GM18498 (cell line): ENCODE results near the gene ITGB5.

Experiments used
- ATAC-seq: cut with Tn5 transposase; IDR thresholded peaks from one replicate; pipeline ENCODE4 v1.9.1; 2021; ENCODE audit warnings: mild to moderate bottlenecking, moderate library complexity; ENCODE audit not compliant: unreplicated experiment

Gene ITGB5

GRCh38 chr3:124815781-124816180, 71.4 kb downstream of the ITGB5 start:
- no peak for ATAC-seq

- no peak for ATAC-seq
These were observed 72.3 kb downstream of the ITGB5 start for GRCh38 chr3:124814620-124815421.

- no peak for ATAC-seq
These were observed 73.6 kb downstream of the ITGB5 start for GRCh38 chr3:124813541-124813940.

- ATAC-seq, result peak; percentile 62
These were observed 74.6 kb downstream of the ITGB5 start for GRCh38 chr3:124812291-124813265.

- no peak for ATAC-seq
These were observed 75.7 kb downstream of the ITGB5 start for GRCh38 chr3:124811436-124811835.

GRCh38 chr3:124810970-124811369, 76.2 kb downstream of the ITGB5 start:
- ATAC-seq, result no peak

- no peak for ATAC-seq
These were observed 78.1 kb downstream of the ITGB5 start for GRCh38 chr3:124809039-124809438.

- ATAC-seq, result no peak
These were observed 81.5 kb downstream of the ITGB5 start for GRCh38 chr3:124805671-124806070.

- no peak for ATAC-seq
These were observed 82.3 kb downstream of the ITGB5 start for GRCh38 chr3:124804875-124805274.

GRCh38 chr3:124802702-124803101, 84.5 kb downstream of the ITGB5 start:
- no peak for ATAC-seq

GRCh38 chr3:124802061-124802698, 85.0 kb downstream of the ITGB5 start:
- no peak for ATAC-seq

- no peak for ATAC-seq
These were observed 86.5 kb downstream of the ITGB5 start for GRCh38 chr3:124800511-124801258.

- ATAC-seq, result no peak
These were observed 87.1 kb downstream of the ITGB5 start for GRCh38 chr3:124800076-124800475.

- ATAC-seq, result no peak
These were observed 87.5 kb downstream of the ITGB5 start for GRCh38 chr3:124799676-124800075.

GRCh38 chr3:124797426-124797945, 89.7 kb downstream of the ITGB5 start:
- ATAC-seq, result no peak

- no peak for ATAC-seq
These were observed 90.7 kb downstream of the ITGB5 start for GRCh38 chr3:124796477-124796876.

- ATAC-seq, result no peak
These were observed 94.0 kb downstream of the ITGB5 start for GRCh38 chr3:124793054-124793739.

GRCh38 chr3:124792341-124793040, 94.7 kb downstream of the ITGB5 start:
- ATAC-seq, result no peak

- ATAC-seq, result no peak
These were observed 95.5 kb downstream of the ITGB5 start for GRCh38 chr3:124791639-124792151.
